Keratinocyte (primary cell): ENCODE data around the gene SARS1. TPM values are rescaled to one million over a fixed set of nuclear protein-coding genes. Genes with fewer than 3 reads are reported as not detected.

ENCODE experiments used
- DNase-seq: peaks from one replicate; pipeline ENCODE4 v3.0.0-alpha.2; 2011; ENCODE audit warnings: low read depth, missing footprints, low spot score
- FAIRE-seq: peaks from 2 replicates; lab custom pipeline; 2011; peaks lifted over from hg19 to GRCh38; lab: Jason Lieb, UNC
- H2AFZ ChIP-seq: 2 replicates; pipeline ENCODE4 v1.6.0; 2012; ENCODE audit warnings: low read length, control low read depth, inconsistent platforms; ENCODE audit not compliant: control insufficient read depth
- H3K27ac ChIP-seq: 2 replicates; pipeline ENCODE4 v1.5.1; 2011; ENCODE audit warnings: low read length; ENCODE audit not compliant: control insufficient read depth, insufficient read depth
- H3K27me3 ChIP-seq: 3 replicates; pipeline ENCODE4 v1.6.0; 2011; ENCODE audit warnings: low read length; ENCODE audit not compliant: control insufficient read depth, insufficient read depth; ENCODE audit errors: extremely low read depth
- H3K36me3 ChIP-seq, 2 experiments: 2 replicates in 1 of 2; 3 replicates in 1 of 2; pipeline ENCODE4 v1.5.1; 2011; ENCODE audit warnings: low read length in 2 of 2, mild to moderate bottlenecking in 1 of 2; ENCODE audit not compliant: control insufficient read depth in 2 of 2, insufficient read depth in 2 of 2; ENCODE audit errors: extremely low read depth in 1 of 2
- H3K4me1 ChIP-seq: 3 replicates; pipeline ENCODE4 v1.5.1; 2011; ENCODE audit warnings: low read length; ENCODE audit not compliant: control insufficient read depth, insufficient read depth; ENCODE audit errors: extremely low read depth
- H3K4me2 ChIP-seq: 3 replicates; pipeline ENCODE4 v1.6.0; 2011; ENCODE audit warnings: low read depth, low read length; ENCODE audit not compliant: control insufficient read depth, insufficient read depth; ENCODE audit errors: extremely low read depth
- H3K4me3 ChIP-seq, 3 experiments: fragments of 200-600 bp in 1 of 3; sonication (generic) in 1 of 3; 2 replicates in 2 of 3; 3 replicates in 1 of 3; pipeline ENCODE4 v1.5.1; 2011 to 2016; ENCODE audit warnings: low read length in 3 of 3, mild to moderate bottlenecking in 3 of 3, control low read depth in 2 of 3, inconsistent platforms in 1 of 3, low read depth in 1 of 3, mixed read lengths in 1 of 3, mixed run types in 1 of 3, moderate library complexity in 1 of 3; ENCODE audit not compliant: control insufficient read depth in 2 of 3, insufficient read depth in 2 of 3; ENCODE audit errors: extremely low read depth in 1 of 3
- H3K79me2 ChIP-seq: 2 replicates; pipeline ENCODE4 v1.6.0; 2012; ENCODE audit warnings: low read length; ENCODE audit not compliant: control insufficient read depth, insufficient read depth
- H3K9ac ChIP-seq: 3 replicates; pipeline ENCODE4 v1.6.0; 2011; ENCODE audit warnings: low read length; ENCODE audit not compliant: control insufficient read depth, insufficient read depth; ENCODE audit errors: extremely low read depth
- H3K9me1 ChIP-seq: 3 replicates; pipeline ENCODE4 v1.6.0; 2011; ENCODE audit warnings: low read length; ENCODE audit not compliant: control insufficient read depth, insufficient read depth; ENCODE audit errors: extremely low read depth
- H3K9me3 ChIP-seq: 2 replicates; pipeline ENCODE4 v1.5.1; 2012; ENCODE audit warnings: low read depth, low read length; ENCODE audit not compliant: control insufficient read depth
- H4K20me1 ChIP-seq: 3 replicates; pipeline ENCODE4 v1.6.0; 2011; ENCODE audit warnings: low read length; ENCODE audit not compliant: control insufficient read depth, insufficient read depth; ENCODE audit errors: extremely low read depth
- EZH2 ChIP-seq: IDR thresholded peaks from one replicate; pipeline ENCODE4 v1.6.1; 2012; ENCODE audit warnings: inconsistent platforms, mild to moderate bottlenecking, low read length, moderate library complexity
- dilution Hi-C: fragments of 300-500 bp; cut with MboI; formaldehyde crosslinking; loops from one replicate; pipeline ENCODE4 v1.7.0; 2020; ENCODE audit warnings: low sequenced_read_pairs; ENCODE audit not compliant: extremely low pct_ligation_motif_present
- polyA plus RNA-seq, 5 experiments: library from polyadenylated mRNA; depleted of rRNA in 3 of 5; stranded (reverse) in 3 of 5; stranded (forward) in 1 of 5; unstranded in 1 of 5; fragments of >200 nt; gene quantifications; 1 replicate in 1 of 5; 2 replicates in 3 of 5; 3 replicates in 1 of 5; pipeline versions ENCODE4 v1.2.1 to v1.2.3, GENCODE V29; 2011 to 2012; ENCODE audit warnings: missing spikeins in 2 of 5, low read depth in 1 of 5, low replicate concordance in 1 of 5
- TF ChIP-seq, protein P1 (sequence below), 3 experiments: IDR thresholded peaks in 1 of 3; conservative IDR thresholded peaks in 1 of 3; optimal IDR thresholded peaks in 1 of 3; 2 replicates in 2 of 3; 3 replicates in 1 of 3; pipeline versions ENCODE3 to v1.5.1; 2011; ENCODE audit warnings: low read length in 3 of 3, mild to moderate bottlenecking in 3 of 3, moderate library complexity in 2 of 3, control low read depth in 1 of 3, inconsistent platforms in 1 of 3; ENCODE audit not compliant: insufficient read depth in 2 of 3; ENCODE audit errors: extremely low read depth in 1 of 3

Gene SARS1
- polyA plus RNA-seq, 1 donor (not counting 4 experiments of a cell fraction or from before 2014, with no cell fraction given) = 203 TPM

DNA sequence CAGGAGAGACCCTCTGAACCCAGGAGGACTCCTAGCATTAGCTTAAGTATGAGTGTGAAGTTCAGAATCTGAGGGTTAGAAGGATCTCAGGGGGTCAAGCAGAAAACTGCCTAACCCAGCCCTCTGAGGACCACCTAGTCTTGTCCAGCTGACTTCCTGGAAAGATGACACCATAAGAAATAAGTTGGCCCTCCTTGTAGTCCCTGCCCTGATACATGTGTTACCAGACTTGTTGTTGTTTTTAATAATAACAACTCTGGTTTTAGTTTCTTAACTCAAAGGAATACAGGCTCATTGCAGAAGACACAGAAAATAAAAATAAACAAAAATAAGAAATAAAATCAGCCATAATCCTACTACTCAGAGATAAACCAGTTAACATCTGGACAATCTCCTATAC is 21.8 kb upstream of the SARS1 start:
- Histone ChIP-seq H4K20me1 (no peaks in the 10 kb centered on the region), H3K27me3 (no peaks in the 10 kb centered on the region), H3K36me3 (no peaks in the 10 kb centered on the region), H3K4me3 (no peak overlapping the region), H3K4me1 (peaks cover 9% of the 10 kb centered on the region), H3K9me1 (no peaks in the 10 kb centered on the region), H2AFZ (no peak overlapping the region), H3K27ac (no peak overlapping the region), H3K9ac (no peak overlapping the region), H3K79me2 (no peaks in the 10 kb centered on the region), H3K9me3 (no peaks in the 10 kb centered on the region), H3K4me2 (no peak overlapping the region)
- FAIRE-seq (no peak), DNase-seq (no peak)
- no peak for TF ChIP-seq EZH2
- TF ChIP-seq, protein P1, sequence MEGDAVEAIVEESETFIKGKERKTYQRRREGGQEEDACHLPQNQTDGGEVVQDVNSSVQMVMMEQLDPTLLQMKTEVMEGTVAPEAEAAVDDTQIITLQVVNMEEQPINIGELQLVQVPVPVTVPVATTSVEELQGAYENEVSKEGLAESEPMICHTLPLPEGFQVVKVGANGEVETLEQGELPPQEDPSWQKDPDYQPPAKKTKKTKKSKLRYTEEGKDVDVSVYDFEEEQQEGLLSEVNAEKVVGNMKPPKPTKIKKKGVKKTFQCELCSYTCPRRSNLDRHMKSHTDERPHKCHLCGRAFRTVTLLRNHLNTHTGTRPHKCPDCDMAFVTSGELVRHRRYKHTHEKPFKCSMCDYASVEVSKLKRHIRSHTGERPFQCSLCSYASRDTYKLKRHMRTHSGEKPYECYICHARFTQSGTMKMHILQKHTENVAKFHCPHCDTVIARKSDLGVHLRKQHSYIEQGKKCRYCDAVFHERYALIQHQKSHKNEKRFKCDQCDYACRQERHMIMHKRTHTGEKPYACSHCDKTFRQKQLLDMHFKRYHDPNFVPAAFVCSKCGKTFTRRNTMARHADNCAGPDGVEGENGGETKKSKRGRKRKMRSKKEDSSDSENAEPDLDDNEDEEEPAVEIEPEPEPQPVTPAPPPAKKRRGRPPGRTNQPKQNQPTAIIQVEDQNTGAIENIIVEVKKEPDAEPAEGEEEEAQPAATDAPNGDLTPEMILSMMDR (optimal IDR thresholded peaks at IDR 0.05 in 1 of 3, IDR thresholded peaks at IDR 0.05 in 1 of 3, conservative IDR thresholded peaks at IDR 0.05 in 1 of 3; ENCODE audit: extremely low read depth in 1 of 3, insufficient read depth in 2 of 3, low read length in 3 of 3) = no peak
- dilution Hi-C loops = no loop called here

DNA sequence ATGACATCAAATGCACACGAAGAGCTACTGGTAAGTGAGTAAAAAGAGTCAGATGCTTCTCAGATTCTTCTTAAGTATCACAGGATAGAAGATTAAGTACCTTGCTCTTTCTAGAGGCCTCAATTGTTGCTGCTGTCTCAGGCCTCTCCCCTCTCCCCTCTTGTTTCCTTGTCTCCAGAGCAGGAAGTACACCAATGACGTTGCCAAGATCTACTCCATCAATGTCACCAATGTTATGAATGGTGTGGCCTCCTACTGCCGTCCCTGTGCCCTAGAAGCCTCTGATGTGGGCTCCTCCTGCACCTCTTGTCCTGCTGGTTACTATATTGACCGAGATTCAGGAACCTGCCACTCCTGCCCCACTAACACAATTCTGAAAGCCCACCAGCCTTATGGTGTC is 21.3 kb upstream of the SARS1 start:
- FAIRE-seq (no peak), DNase-seq (no peak)
- no peaks in the 10 kb centered on the region for H3K79me2 ChIP-seq
- no peak overlapping the region for H3K4me2 ChIP-seq
- TF ChIP-seq, protein P1 (optimal IDR thresholded peaks at IDR 0.05 in 1 of 3, IDR thresholded peaks at IDR 0.05 in 1 of 3, conservative IDR thresholded peaks at IDR 0.05 in 1 of 3; ENCODE audit: extremely low read depth in 1 of 3, insufficient read depth in 2 of 3, low read length in 3 of 3) = no peak
- no peak for TF ChIP-seq EZH2
- no peak overlapping the region for H3K4me3 ChIP-seq
- no peaks in the 10 kb centered on the region for H3K27me3 ChIP-seq
- H3K9ac ChIP-seq = no peak overlapping the region
- no peaks in the 10 kb centered on the region for H4K20me1 ChIP-seq
- H3K27ac ChIP-seq = no peak overlapping the region
- H3K4me1 ChIP-seq = peaks cover 14% of the 10 kb centered on the region
- H3K9me3 ChIP-seq = no peaks in the 10 kb centered on the region
- no peak overlapping the region for H2AFZ ChIP-seq
- no peaks in the 10 kb centered on the region for H3K9me1 ChIP-seq
- no peaks in the 10 kb centered on the region for H3K36me3 ChIP-seq
- dilution Hi-C loops = no loop called here
